K562 (cell line): ENCODE measurements around the gene LAMB3. TPM values are rescaled to one million over a fixed set of nuclear protein-coding genes. Genes with fewer than 3 reads are reported as not detected.

Experiments used
- C11orf30 ChIP-seq: fragments of 450-650 bp; IDR thresholded peaks from 2 replicates; pipeline ENCODE4 v1.6.1; 2016; ENCODE audit warnings: low read depth, mild to moderate bottlenecking
- EP400 ChIP-seq: fragments of 450-650 bp; IDR thresholded peaks from 2 replicates; pipeline ENCODE4 v1.6.1; 2017; ENCODE audit warnings: antibody characterized with exemption, mild to moderate bottlenecking, moderate library complexity
- HNRNPH1 ChIP-seq: fragments of 200-400 bp; formaldehyde crosslinking; optimal IDR thresholded peaks from 2 replicates; pipeline ENCODE3; 2017; ENCODE audit warnings: low read depth, mild to moderate bottlenecking, low read length, moderate library complexity
- JUND ChIP-seq, 2 experiments: IDR thresholded peaks; 2 replicates in 1 of 2; 3 replicates in 1 of 2; pipeline ENCODE4 v1.6.1; 2011; ENCODE audit warnings: borderline replicate concordance in 2 of 2, low read depth in 2 of 2, low read length in 2 of 2, improper control_type of control experiment in 1 of 2, missing biosample characterization in 1 of 2, missing genetic modification characterization in 1 of 2, missing genetic modification reagents in 1 of 2
- MTA2 ChIP-seq: fragments of 450-650 bp; IDR thresholded peaks from 2 replicates; pipeline ENCODE4 v1.6.1; 2016; ENCODE audit warnings: low read depth
- PCBP2 ChIP-seq: fragments of 200-400 bp; formaldehyde crosslinking; IDR thresholded peaks from 2 replicates; pipeline ENCODE4 v1.6.1; 2018; ENCODE audit warnings: low read length, low read depth, mild to moderate bottlenecking, moderate library complexity; ENCODE audit not compliant: poor library complexity, severe bottlenecking
- UBTF ChIP-seq, 2 experiments: IDR thresholded peaks; 2 replicates each; pipeline ENCODE4 v1.6.1; 2012; ENCODE audit warnings: improper control_type of control experiment in 2 of 2, low read depth in 2 of 2, low read length in 2 of 2, borderline replicate concordance in 1 of 2
- ZNF384 ChIP-seq: IDR thresholded peaks from 2 replicates; pipeline ENCODE4 v1.6.1; 2012; ENCODE audit warnings: low read depth, low read length, improper control_type of control experiment
- ZNF407 ChIP-seq: fragments of 450-650 bp; IDR thresholded peaks from 2 replicates; pipeline ENCODE4 v1.6.1; 2016; ENCODE audit warnings: low read depth
- ZNF586 ChIP-seq: fragments of 450-650 bp; formaldehyde crosslinking; conservative IDR thresholded peaks from 2 replicates; pipeline ENCODE4 v1.4.0; 2020; ENCODE audit warnings: mild to moderate bottlenecking, moderate library complexity
- polyA plus RNA-seq, 8 experiments: library from polyadenylated mRNA; depleted of rRNA in 4 of 8; stranded (reverse) in 5 of 8; unstranded in 3 of 8; fragments of >200 nt; fragmentation: Nextera tagmentation in 2 of 8; fragmentation: Illumina TruSeq in 1 of 8; extraction: Ambion mirVana in 2 of 8; extraction: Trizol in 1 of 8; gene quantifications; 2 replicates each; pipeline versions ENCODE4 v1.2.1 to v1.2.3, GENCODE V29; 2011 to 2014; ENCODE audit warnings: inconsistent platforms in 1 of 8, missing spikeins in 1 of 8
- total RNA-seq, 7 experiments: library from RNA; depleted of rRNA in 6 of 7; stranded (reverse); fragments of >200 nt in 6 of 7; fragmentation: Illumina TruSeq in 2 of 7; extraction: Trizol in 2 of 7; gene quantifications; 2 replicates each; pipeline versions ENCODE4 v1.2.1 to v1.2.3, GENCODE V29; 2011 to 2021; ENCODE audit warnings: low replicate concordance in 1 of 7

The LAMB3 gene
- total and polyA plus RNA-seq, 9 of the 15 experiments (the other 6 are each of a cell fraction or from before 2014, with no cell fraction given) = 0.08 to 1.3 (median 0.91) TPM

- TF ChIP-seq MTA2 = no peak
- TF ChIP-seq ZNF384 = no peak
- TF ChIP-seq EP400 = no peak
- no peak for TF ChIP-seq HNRNPH1
- no peak for TF ChIP-seq ZNF586 (CRISPR knock-in tag)
- TF ChIP-seq UBTF (IDR thresholded peaks at IDR 0.05; ENCODE audit: borderline replicate concordance in 1 of 2, low read depth in 2 of 2, low read length in 2 of 2) = peak in 1 of 2 experiments; percentile 62; a peak in 1 of 4 replicates
- TF ChIP-seq JUND (IDR thresholded peaks at IDR 0.05; ENCODE audit: borderline replicate concordance, low read depth, low read length) = 0 out of 2 replicates have a peak, but pooled peaks have one; percentile 25
- peak; percentile 22; the same call in 1 of the 3 replicates for TF ChIP-seq JUND (tag; IDR thresholded peaks at IDR 0.05; ENCODE audit: borderline replicate concordance, low read depth, low read length)
- TF ChIP-seq C11orf30 = peak; percentile 89
- no peak for TF ChIP-seq PCBP2
- no peak for TF ChIP-seq ZNF407
Observed at GRCh38 chr1:209647156-209647555, 5.1 kb downstream of the LAMB3 start (continued).
